ENCODE results near the gene TNFRSF9. TPM values are rescaled to one million over a fixed set of nuclear protein-coding genes. Genes with fewer than 3 reads are reported as not detected.
"Not testable (repeated sequence)": the region's sequence is repeated elsewhere in the genome, so short reads cannot be mapped to it uniquely, and the experiment has no call there.

TNFRSF9 gene
- total RNA-seq, 1 donor from 2014 or later, result 0.13 TPM

- DNase-seq (ENCODE audit: low read depth in 2 of 2), result no peak
Measured at GRCh38 chr1:7921796-7922195, 18.8 kb downstream of the TNFRSF9 start.

- no peak for DNase-seq (ENCODE audit: low read depth in 2 of 2)
Measured at GRCh38 chr1:7919880-7920279, 20.8 kb downstream of the TNFRSF9 start.

GRCh38 chr1:7917971-7918370, 22.7 kb downstream of the TNFRSF9 start:
- not testable (repeated sequence) for DNase-seq (ENCODE audit: low read depth in 2 of 2)

- DNase-seq (ENCODE audit: low read depth in 2 of 2), result no peak
Measured at GRCh38 chr1:7916501-7916830, 24.2 kb downstream of the TNFRSF9 start.

- DNase-seq (ENCODE audit: low read depth in 2 of 2), result no peak
Measured at GRCh38 chr1:7915826-7916500, 24.7 kb downstream of the TNFRSF9 start.

- DNase-seq (ENCODE audit: low read depth in 2 of 2), result no peak
Measured at GRCh38 chr1:7912743-7913557, 27.7 kb downstream of the TNFRSF9 start.

GRCh38 chr1:7912145-7912544, 28.5 kb downstream of the TNFRSF9 start:
- DNase-seq (ENCODE audit: low read depth in 2 of 2), result no peak

- no peak for DNase-seq (ENCODE audit: low read depth in 2 of 2)
Measured at GRCh38 chr1:7905262-7905661, 35.4 kb downstream of the TNFRSF9 start.

GRCh38 chr1:7902478-7903085, 38.1 kb downstream of the TNFRSF9 start:
- peak; percentile 34 to 60 for DNase-seq (ENCODE audit: low read depth in 2 of 2)

- DNase-seq (ENCODE audit: low read depth in 2 of 2), result no peak
Measured at GRCh38 chr1:7899741-7900140, 40.9 kb downstream of the TNFRSF9 start.

- no peak for DNase-seq (ENCODE audit: low read depth in 2 of 2)
Measured at GRCh38 chr1:7898962-7899361, 41.7 kb downstream of the TNFRSF9 start.

GRCh38 chr1:7896994-7897393, 43.6 kb downstream of the TNFRSF9 start:
- DNase-seq (ENCODE audit: low read depth in 2 of 2), result no peak

GRCh38 chr1:7893529-7894180, 47.0 kb downstream of the TNFRSF9 start:
- no peak for DNase-seq (ENCODE audit: low read depth in 2 of 2)

- DNase-seq (ENCODE audit: low read depth in 2 of 2), result no peak
Measured at GRCh38 chr1:7891804-7892203, 48.8 kb downstream of the TNFRSF9 start.

- no peak for DNase-seq (ENCODE audit: low read depth in 2 of 2)
Measured at GRCh38 chr1:7890853-7891252, 49.8 kb downstream of the TNFRSF9 start.

GRCh38 chr1:7888248-7889081, 52.2 kb downstream of the TNFRSF9 start:
- no peak for DNase-seq (ENCODE audit: low read depth in 2 of 2)

- DNase-seq (ENCODE audit: low read depth in 2 of 2), result no peak
Measured at GRCh38 chr1:7886405-7886745, 54.3 kb downstream of the TNFRSF9 start.

- no peak for DNase-seq (ENCODE audit: low read depth in 2 of 2)
Measured at GRCh38 chr1:7885513-7886404, 54.9 kb downstream of the TNFRSF9 start.

GRCh38 chr1:7884757-7885156, 55.9 kb downstream of the TNFRSF9 start:
- DNase-seq (ENCODE audit: low read depth in 2 of 2), result no peak

- DNase-seq (ENCODE audit: low read depth in 2 of 2), result no peak
Measured at GRCh38 chr1:7879228-7879627, 61.4 kb downstream of the TNFRSF9 start.

All from dermis microvascular lymphatic vessel endothelial cell (primary cell).